Choroid plexus epithelial cell (primary cell): Measurements from ENCODE around the gene TRIP10.

Source experiments
- DNase-seq: peaks from one replicate; pipeline ENCODE4 v3.0.0-alpha.2; 2010; ENCODE audit warnings: low read depth
- H3K4me3 ChIP-seq: 2 replicates; pipeline ENCODE4 v1.5.1; 2011; ENCODE audit warnings: low read depth, mild to moderate bottlenecking, control low read depth, low read length, moderate library complexity
- TF ChIP-seq, protein P1 (sequence below): conservative IDR thresholded peaks from 2 replicates; pipeline ENCODE4 v1.5.1; 2011; ENCODE audit warnings: low read depth, mild to moderate bottlenecking, control low read depth, inconsistent platforms, low read length, moderate library complexity

The TRIP10 gene

GRCh38 chr19:6696239-6696820 is 43.1 kb upstream of the TRIP10 start:
- TF ChIP-seq, protein P1, sequence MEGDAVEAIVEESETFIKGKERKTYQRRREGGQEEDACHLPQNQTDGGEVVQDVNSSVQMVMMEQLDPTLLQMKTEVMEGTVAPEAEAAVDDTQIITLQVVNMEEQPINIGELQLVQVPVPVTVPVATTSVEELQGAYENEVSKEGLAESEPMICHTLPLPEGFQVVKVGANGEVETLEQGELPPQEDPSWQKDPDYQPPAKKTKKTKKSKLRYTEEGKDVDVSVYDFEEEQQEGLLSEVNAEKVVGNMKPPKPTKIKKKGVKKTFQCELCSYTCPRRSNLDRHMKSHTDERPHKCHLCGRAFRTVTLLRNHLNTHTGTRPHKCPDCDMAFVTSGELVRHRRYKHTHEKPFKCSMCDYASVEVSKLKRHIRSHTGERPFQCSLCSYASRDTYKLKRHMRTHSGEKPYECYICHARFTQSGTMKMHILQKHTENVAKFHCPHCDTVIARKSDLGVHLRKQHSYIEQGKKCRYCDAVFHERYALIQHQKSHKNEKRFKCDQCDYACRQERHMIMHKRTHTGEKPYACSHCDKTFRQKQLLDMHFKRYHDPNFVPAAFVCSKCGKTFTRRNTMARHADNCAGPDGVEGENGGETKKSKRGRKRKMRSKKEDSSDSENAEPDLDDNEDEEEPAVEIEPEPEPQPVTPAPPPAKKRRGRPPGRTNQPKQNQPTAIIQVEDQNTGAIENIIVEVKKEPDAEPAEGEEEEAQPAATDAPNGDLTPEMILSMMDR: no peak
- no peak overlapping the region for H3K4me3 ChIP-seq
- no peak for DNase-seq

DNA sequence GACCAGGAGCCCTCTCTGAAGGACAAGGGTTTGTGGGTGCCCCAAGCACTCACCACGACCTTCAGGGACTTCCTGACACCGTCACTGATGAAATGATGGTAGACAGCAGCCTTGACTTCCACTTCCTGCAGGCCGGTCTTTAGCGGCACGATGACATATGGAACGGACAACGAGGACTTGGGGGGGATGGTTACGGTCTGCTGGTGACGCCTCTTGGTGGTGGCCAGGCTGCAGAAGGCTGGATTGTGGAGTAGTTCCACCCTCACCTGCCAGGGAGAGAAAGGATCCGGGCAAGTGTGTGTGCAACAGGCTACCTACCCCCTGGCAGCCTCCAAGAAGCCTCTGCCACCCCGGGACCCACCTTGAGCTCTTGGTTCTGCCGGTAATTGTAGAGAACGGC is 42.2 kb upstream of the TRIP10 start:
- DNase-seq: no peak

GRCh38 chr19:6699935-6700334 is 39.5 kb upstream of the TRIP10 start:
- TF ChIP-seq, protein P1: no peak
- H3K4me3 ChIP-seq: no peak overlapping the region
- no peak for DNase-seq

More for the DNA sequence above, 42.2 kb upstream of the TRIP10 start:
- H3K4me3 ChIP-seq: no peak overlapping the region
- TF ChIP-seq, protein P1: no peak

DNA sequence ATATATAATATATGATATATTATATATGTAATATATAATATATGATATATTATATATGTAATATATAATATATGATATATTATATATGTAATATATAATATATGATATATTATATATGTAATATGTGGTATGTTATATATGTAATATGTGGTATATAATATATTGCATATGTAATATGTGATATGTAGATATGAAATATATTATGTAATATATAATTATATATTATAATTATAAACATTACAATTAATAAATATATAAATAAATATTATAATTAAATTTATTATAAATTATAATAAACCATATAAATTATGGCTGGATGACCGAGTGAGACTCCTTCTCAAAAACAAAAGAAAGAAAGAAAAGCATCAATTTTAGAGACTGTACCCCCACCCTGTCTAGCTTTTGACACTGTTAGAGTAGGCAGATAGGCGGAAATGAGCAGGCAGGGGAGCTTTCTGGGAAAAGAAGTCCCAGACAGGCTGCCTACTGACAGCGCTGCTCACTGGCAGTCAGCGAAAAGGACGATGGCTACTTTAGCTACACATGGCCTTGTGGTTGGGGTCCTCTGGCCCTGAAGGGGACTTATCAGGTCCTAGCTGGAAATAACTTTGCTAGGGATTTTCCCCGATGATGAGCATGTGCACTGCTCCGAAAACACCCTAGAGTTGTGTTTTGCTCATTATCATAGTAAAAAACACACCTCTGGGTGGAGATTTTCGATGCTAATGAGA is 38.7 kb upstream of the TRIP10 start:
- H3K4me3 ChIP-seq: no peak overlapping the region
- DNase-seq: no peak
- TF ChIP-seq, protein P1: no peak

GRCh38 chr19:6705931-6706632 is 33.4 kb upstream of the TRIP10 start:
- no peak overlapping the region for H3K4me3 ChIP-seq
- no peak for DNase-seq
- TF ChIP-seq, protein P1: no peak

- no peak for DNase-seq
- no peak overlapping the region for H3K4me3 ChIP-seq
- TF ChIP-seq, protein P1: no peak
Observed at GRCh38 chr19:6706633-6706958, 32.9 kb upstream of the TRIP10 start.
